ENCODE measurements around the gene MORN1.
"Not testable (repeated sequence)": the region's sequence is repeated elsewhere in the genome, so short reads cannot be mapped to it uniquely, and the experiment has no call there.

The MORN1 gene

GRCh38 chr1:2304282-2304681 is 87.1 kb downstream of the MORN1 start:
- no peak for DNase-seq (ENCODE audit: low read depth)

GRCh38 chr1:2303781-2304180 is 87.6 kb downstream of the MORN1 start:
- no peak for DNase-seq (ENCODE audit: low read depth)

DNA sequence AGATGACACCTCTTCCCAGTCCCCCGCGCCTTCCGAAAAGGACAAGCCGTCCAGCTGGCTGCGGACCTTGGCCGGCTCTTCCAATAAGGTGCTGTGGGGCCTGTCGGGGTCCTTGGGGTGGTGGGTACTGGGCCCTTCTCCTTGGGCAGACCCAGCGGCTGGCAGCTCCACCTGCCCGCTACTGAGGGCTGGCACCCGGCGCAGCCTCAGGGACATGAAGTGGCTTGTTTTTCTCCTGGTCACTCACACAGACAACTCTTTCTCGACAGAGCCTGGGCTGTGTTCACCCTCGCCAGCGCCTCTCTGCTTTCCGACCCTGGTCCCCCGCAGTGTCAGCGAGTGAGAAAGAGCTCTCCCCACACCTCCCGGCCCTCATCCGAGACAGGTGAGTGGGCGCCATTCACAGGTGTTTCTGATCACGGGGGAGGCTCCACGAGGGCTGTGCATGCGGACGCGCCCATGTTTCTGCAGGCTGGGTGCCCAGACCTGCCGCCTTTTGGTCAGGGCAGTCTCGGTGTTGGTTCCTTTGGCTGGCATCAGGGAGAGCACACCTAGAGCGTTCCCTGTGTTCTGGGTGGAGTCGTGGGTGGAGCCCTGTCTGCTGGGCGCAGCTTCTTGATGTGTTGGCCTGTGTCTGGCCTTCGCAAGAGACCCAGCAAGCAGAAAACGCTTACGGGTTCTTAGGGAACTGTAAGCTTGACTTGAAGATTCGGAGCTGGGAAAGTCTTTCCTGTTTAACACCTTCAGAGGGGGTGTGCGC is 88.2 kb downstream of the MORN1 start:
- no peak for DNase-seq (ENCODE audit: low read depth)

DNA sequence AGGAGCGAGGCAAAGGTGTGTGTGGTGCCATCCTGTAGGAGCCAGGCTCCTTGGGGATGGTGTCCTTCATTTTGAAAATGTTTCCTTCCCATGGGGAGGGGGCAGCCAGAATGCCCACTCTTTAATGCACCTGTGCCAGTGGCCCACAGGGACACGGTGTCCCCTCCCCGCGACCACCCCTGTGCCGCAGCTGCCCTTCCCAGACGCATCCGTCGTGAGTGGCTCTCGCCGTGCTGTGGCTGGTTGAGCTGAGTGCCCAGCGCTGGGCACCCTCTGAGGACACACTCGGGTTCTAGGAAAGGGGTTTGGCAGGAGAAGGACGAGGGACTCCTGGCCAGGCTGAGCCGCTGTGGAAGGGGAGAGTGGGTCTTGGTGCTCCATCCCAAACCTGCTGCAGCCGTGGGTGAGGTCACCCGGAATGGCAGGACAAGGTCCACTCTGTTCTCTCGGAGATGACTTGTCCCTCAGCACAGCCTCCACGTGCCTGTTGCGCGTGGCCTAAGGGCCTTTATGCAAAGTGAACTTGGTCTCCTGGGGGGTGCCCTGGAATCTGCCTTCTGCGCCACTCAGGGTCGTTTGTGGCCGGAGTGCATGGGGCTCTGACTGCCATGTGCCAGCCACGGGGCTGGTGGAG is 88.9 kb downstream of the MORN1 start:
- DNase-seq (ENCODE audit: low read depth): no peak

DNA sequence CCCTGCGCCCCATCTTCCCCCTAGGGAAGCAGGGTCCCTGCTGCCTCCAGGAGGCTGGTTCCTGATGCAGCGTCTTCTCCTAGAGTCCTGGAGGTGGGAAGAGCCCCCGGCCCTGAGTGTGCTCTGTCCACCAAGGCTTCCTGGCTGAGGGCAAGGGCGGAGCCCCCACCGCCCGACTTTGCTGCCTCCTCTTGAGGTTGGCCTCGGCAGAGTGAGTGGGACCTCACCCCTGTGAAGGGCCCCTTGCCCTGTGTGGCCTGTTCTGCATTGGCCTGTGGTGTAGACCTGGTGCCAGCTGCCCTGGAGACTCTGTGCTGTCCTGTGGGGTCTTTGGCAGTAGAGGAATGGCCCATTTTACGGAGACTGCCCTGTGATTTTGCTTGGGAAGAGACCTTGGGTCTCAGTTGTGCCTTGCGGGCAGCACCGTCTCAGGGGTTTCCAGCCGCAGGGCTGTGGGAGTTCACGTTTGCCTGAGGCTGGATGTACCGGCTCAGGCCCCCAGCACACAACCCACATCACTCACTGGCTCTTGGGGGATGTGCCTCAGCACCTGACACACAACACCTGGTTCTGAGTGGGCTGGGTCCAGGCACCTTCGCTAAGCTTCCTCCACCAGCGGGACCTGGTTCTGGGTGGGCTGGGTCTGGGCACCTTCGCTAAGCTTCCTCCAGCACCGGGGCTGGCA is 89.6 kb downstream of the MORN1 start:
- DNase-seq (ENCODE audit: low read depth): no peak

DNA sequence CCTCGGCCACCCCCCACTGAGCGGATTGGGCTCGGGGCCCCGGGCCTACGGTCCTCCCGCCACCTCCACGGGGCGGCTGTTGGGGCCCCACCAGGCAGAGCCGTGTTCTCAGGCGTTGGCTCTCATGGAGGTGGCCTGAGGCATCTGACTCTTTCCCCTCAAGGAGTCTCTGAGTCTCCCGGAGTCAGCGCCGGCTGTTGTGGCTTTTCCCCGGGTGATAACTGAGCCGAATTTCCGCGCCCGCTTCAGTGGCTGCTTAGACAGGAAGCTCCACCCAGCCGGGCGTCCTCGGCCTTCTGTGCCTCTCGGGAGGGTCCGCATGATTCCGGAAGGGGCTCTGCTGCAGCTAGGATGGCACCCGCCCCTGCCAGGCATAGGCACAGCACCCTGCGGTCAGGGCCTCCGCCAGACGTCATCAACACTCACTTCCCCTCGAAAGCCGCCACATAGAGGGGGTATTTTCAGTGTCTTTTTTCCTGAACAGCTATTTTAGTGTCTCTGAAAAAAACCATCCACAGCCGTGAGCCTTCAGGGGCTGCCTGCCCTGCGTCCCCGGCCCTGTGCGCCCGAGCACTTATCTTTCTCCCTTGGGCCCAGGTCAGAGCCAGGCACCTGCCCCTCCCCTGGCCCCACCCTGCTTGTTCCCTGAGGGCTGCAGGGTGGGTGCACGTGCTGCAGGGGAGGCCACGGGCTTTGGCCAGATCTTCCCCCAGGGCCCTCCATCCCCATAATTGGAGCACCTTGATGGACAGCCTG is 90.3 kb downstream of the MORN1 start:
- peak; percentile 82 for DNase-seq (ENCODE audit: low read depth)

DNA sequence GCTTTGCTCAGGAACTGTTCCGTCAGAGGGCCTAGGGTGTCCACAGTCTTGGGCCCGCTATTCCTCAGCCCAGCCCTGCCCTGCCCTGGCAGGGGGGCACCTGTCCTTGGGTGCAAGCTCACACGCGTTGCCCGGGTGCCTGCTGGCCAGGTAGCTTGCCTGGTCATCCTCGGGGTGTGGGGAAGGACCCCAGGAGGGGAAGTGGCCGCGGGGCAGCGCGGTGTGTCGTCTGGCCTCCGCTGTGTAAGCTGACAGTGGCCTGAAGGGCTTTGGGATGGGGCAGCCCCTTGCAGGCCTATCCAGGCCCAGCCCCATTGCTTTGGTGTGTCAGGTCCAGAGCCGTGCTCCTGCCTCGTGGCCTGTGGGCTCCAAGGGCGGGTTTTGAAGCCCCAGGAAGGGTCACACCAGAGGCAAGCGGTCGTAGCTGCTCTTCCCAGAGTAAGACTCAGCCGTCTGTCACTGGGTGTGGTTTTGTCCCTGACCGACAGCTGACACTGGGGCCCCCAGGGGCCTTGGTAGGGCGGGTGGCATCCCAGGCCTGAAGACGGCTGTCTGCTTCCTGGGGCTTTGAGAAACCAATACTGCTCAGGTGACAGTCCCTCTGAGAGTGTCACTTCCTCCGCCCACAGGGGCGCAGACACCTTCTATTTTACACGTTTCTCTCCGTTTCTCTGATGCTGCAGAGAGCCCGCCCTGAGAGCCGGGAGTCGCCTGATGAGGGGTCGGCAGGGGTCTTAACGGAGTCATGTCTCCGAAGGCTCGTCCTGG is 91.2 kb downstream of the MORN1 start:
- DNase-seq (ENCODE audit: low read depth): peak; percentile 41

DNA sequence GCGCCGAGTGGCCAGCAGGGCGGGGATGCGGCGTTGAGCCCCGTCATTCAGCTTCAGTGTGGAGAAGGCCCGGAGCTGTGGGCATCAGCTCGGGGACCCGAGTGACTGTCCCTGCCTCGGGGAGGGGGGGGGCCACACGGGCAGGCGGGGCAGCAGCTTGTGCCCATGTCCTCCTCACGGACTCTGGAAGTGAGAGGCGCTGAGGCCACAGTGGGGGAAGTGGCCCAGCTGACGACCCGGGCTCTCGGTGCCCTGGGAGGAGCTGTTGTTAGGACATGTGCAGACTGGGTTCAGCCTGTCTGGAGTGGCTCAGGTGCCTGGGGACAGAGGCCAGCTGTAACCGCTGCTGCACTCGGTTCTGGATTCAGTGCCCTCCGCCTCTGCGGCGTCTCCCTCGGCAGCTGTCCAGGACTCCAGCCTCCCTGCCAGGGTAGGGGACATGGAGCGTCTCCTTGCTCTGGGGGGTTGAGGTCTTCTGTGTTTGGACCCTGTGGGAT is 92.2 kb downstream of the MORN1 start:
- no peak for DNase-seq (ENCODE audit: low read depth)

DNA sequence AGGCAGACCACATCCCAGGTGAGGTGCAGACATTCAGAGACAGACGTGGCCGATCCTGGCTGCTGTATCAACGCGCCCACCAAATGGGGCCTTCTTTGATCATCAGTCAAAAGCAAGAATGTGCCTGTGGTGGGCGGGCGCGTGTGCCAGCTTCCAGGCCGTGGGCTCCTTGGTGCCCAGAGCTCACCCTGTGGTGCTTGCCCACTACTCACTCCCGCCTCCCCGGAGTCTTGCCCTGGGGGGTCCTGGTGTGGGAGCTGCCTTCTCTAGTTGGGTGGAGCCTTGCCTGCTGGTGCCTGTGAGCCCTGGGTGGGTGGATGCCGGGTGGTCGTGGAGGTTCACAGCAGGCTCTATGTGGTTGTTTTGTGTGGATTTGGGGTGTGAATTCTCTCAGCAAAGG is 92.7 kb downstream of the MORN1 start:
- DNase-seq (ENCODE audit: low read depth): no peak

- DNase-seq (ENCODE audit: low read depth): no peak
These were observed 93.9 kb downstream of the MORN1 start for GRCh38 chr1:2297246-2298011.

GRCh38 chr1:2296614-2297013 is 94.7 kb downstream of the MORN1 start:
- DNase-seq (ENCODE audit: low read depth): no peak

DNA sequence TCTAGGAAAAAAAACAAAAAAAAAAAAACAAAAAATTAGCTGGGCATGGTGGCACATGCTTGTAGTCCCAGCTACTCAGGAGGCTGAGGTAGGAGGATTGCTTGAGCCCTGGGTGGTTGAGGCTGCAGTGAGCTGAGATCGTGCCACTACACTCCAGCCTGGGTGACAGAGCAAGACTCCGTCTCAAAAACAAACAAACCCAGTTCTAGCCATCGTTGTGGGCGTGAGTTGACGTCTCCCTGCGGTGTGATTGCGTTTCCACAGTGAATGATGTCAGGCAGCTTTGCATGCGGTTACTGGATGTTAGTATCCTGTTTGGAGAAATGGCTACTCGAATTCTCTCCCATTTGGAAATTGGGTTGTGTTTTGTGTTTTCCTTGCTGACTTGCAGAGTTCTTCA is 95.1 kb downstream of the MORN1 start:
- not testable (repeated sequence) for DNase-seq (ENCODE audit: low read depth)

- DNase-seq (ENCODE audit: low read depth): no peak
These were observed 95.8 kb downstream of the MORN1 start for GRCh38 chr1:2295526-2295925.

DNA sequence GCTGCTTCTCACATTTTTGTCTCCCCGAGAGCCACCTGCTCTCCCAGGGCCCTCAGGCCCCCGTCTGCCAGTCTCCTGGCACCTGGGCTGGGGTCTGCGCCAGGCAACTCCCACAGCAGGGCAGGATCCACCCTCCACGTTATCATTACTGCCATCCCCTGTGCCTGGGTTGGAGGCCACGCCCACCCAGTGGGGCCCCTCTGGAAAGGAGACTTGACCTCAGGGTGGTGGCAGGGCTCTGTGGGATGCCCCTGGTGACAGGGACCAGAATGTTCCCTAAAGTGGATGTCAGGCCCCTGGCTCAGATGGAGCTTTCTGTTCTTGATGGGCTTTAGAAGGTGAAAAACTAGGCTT is 96.7 kb downstream of the MORN1 start:
- DNase-seq (ENCODE audit: low read depth): no peak

- DNase-seq (ENCODE audit: low read depth): no peak
These were observed 97.2 kb downstream of the MORN1 start for GRCh38 chr1:2294033-2294724.

DNA sequence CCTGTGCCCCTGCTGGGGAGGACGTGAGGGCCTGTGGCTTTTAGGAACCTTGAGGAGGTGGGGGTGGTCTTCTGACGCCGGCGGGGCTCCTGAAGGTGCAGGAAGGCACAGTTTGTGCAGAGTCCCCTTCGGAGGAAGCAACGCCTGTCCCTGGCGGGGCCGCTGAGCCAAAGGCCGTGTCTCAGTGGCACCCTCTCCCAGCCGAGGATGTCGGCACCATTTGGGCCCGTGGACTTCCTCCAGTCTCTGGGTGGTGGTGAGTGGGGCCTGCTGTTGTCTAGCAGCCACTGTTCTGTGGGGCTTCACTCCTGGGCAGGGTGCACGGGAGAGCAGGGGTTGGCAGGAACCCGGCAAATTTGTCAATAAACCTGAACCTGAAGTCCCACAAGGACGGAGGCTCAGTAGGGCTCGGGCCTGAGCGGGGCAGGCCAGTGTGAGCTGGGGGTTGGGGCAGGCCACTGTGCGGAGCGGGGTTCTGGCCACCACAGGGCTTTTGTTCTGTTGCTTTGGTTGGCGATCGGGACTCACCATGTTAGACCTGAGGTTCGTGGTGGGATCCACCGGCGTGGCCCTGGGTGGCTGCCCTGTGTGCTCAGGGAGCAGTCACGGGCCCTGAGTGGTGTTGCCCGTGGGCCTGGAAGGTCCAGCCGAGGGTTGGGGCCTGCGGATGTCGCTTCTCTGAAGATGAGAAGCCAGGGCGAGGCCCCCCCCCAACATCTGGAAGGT is 98.5 kb downstream of the MORN1 start:
- DNase-seq (ENCODE audit: low read depth): no peak

DNA sequence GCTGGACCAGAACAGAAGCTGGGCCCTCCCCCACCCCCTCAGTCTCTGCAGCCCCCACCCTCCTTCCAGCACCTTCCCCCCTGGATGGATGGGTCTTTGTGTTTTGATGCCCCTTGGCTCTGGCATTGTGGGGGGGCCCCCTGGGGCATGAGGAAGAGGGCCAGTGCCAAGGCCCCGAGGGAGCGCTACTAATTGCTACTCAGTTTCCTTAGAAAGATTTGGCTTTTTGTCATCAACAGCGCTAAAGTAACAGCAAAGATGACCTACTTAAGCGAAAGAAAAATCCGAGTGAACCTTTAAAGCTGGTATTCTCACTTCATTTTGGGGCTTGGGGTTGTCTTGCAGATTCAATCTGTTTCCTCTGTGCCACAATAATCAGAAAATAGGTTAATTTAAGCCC is 99.8 kb downstream of the MORN1 start:
- no peak for DNase-seq (ENCODE audit: low read depth)

- DNase-seq (ENCODE audit: low read depth): peak; percentile 68
These were observed 100.5 kb downstream of the MORN1 start for GRCh38 chr1:2290595-2291510.

DNA sequence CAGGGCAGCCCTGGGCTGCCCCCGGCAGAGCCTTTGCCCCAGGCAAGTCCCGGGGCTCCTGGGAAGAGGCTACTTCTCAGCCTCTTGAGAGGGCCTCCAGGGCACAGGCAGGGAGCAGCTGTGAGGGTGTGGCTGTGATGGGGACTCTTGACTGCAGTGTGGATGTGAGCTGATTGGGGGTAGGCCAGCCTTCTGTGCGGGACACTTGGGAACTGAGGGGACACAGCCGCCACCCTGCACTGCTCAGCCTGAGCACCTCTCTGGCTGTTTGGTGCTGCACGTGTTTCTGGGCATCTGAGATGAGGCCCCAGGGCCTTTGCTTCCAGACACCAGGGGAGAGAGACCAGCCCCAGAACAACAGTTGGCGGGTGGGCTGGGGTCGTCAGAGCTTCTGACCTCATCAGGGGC is 101.2 kb downstream of the MORN1 start:
- no peak for DNase-seq (ENCODE audit: low read depth)
